ENCODE results near the gene CRABP2.

GRCh38 chr1:156742801-156743200 lies 37.4 kb upstream of the CRABP2 start:
- TF ChIP-seq, protein P1, sequence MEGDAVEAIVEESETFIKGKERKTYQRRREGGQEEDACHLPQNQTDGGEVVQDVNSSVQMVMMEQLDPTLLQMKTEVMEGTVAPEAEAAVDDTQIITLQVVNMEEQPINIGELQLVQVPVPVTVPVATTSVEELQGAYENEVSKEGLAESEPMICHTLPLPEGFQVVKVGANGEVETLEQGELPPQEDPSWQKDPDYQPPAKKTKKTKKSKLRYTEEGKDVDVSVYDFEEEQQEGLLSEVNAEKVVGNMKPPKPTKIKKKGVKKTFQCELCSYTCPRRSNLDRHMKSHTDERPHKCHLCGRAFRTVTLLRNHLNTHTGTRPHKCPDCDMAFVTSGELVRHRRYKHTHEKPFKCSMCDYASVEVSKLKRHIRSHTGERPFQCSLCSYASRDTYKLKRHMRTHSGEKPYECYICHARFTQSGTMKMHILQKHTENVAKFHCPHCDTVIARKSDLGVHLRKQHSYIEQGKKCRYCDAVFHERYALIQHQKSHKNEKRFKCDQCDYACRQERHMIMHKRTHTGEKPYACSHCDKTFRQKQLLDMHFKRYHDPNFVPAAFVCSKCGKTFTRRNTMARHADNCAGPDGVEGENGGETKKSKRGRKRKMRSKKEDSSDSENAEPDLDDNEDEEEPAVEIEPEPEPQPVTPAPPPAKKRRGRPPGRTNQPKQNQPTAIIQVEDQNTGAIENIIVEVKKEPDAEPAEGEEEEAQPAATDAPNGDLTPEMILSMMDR (IDR thresholded peaks at IDR 0.05) = no peak
- no peak for TF ChIP-seq POLR2A (IDR thresholded peaks at IDR 0.05)
